Thyroid gland (tissue), 4 donors: Measurements from ENCODE around the gene HYAL2.

Experiments used
- CTCF ChIP-seq, 6 experiments: fragments of 200-600 bp in 3 of 6; fragments of 450-650 bp in 3 of 6; sonication (generic) in 3 of 6; IDR thresholded peaks; one replicate each; pipeline ENCODE4 v1.5.1; 2016 to 2019; ENCODE audit warnings: antibody characterized with exemption in 6 of 6, mild to moderate bottlenecking in 2 of 6, inconsistent platforms in 1 of 6, moderate library complexity in 1 of 6
- POLR2A ChIP-seq, 2 donors: fragments of 450-650 bp; IDR thresholded peaks; one replicate each; pipeline ENCODE4 v1.6.1; 2017; ENCODE audit warnings: antibody characterized with exemption in 2 of 2, mild to moderate bottlenecking in 2 of 2, moderate library complexity in 1 of 2

- TF ChIP-seq CTCF (IDR thresholded peaks at IDR 0.05) (no peak), POLR2A (IDR thresholded peaks at IDR 0.05) (no peak)
Observed at GRCh38 chr3:50317300-50317699, 5.2 kb downstream of the HYAL2 start.
